ENCODE results near the gene PNPLA8. TPM values are rescaled to one million over a fixed set of nuclear protein-coding genes. Genes with fewer than 3 reads are reported as not detected.

The PNPLA8 gene
- total RNA-seq, 1 experiment from 2014 or later, result 31.3 TPM

- H4K20me1 ChIP-seq (ENCODE audit: insufficient read depth), result no peaks in the 10 kb centered on the region
- no peaks in the 10 kb centered on the region for H3K27me3 ChIP-seq (ENCODE audit: insufficient read depth, low read depth)
- ChIA-PET CTCF (no interaction called here), POLR2A (ENCODE audit: unreplicated experiment) (no interaction called here)
- H3K27ac ChIP-seq, result no peak overlapping the region
- no peak overlapping the region for H2AFZ ChIP-seq
- no peaks in the 10 kb centered on the region for H3K9me2 ChIP-seq (ENCODE audit: insufficient read depth)
- H3K4me3 ChIP-seq, result no peak overlapping the region
- no peaks in the 10 kb centered on the region for H3F3A ChIP-seq (ENCODE audit: insufficient read depth, low read depth)
- no peaks in the 10 kb centered on the region for H3K9me3 ChIP-seq (ENCODE audit: insufficient read depth, low read depth)
- intact Hi-C loops (cut with micrococcal nuclease; ENCODE audit: unreplicated experiment), result no loop called here
- no peaks in the 10 kb centered on the region for H3K4me1 ChIP-seq (replicated peaks; ENCODE audit: insufficient read depth)
- no TSS peak for BruUV-seq (replicated peaks)
- H3K36me3 ChIP-seq (ENCODE audit: low read depth), result no peaks in the 10 kb centered on the region
- H3K4me2 ChIP-seq, result no peak overlapping the region
- TF ChIP-seq EZH2 (IDR thresholded peaks at IDR 0.05; ENCODE audit: low read depth) (no peak), CTCF (conservative IDR thresholded peaks at IDR 0.05) (no peak)
- no peaks in the 10 kb centered on the region for H3K79me2 ChIP-seq (ENCODE audit: low read depth)
- DNase-seq, result no peak
Observed at GRCh38 chr7:108427766-108428165, 98.2 kb downstream of the PNPLA8 start.

- intact Hi-C loops (cut with micrococcal nuclease; ENCODE audit: unreplicated experiment), result no loop called here
- no peak for TF ChIP-seq EZH2 (IDR thresholded peaks at IDR 0.05; ENCODE audit: low read depth)
- TF ChIP-seq CTCF (conservative IDR thresholded peaks at IDR 0.05), result no peak
- ChIA-PET CTCF (no interaction called here), POLR2A (ENCODE audit: unreplicated experiment) (interaction anchor here (0.6 kb wide), 2 partner anchors 78 to 174 kb away, joined by 3 read pairs; no protein-coding TSS in a partner anchor)
- H2AFZ ChIP-seq, result no peak overlapping the region
- no peaks in the 10 kb centered on the region for H4K20me1 ChIP-seq (ENCODE audit: insufficient read depth)
- H3K4me3 ChIP-seq, result no peak overlapping the region
- H3K27ac ChIP-seq, result no peak overlapping the region
- no peaks in the 10 kb centered on the region for H3K4me1 ChIP-seq (replicated peaks; ENCODE audit: insufficient read depth)
- H3K9me2 ChIP-seq (ENCODE audit: insufficient read depth), result no peaks in the 10 kb centered on the region
- H3F3A ChIP-seq (ENCODE audit: insufficient read depth, low read depth), result no peaks in the 10 kb centered on the region
- DNase-seq, result no peak
- no peaks in the 10 kb centered on the region for H3K27me3 ChIP-seq (ENCODE audit: insufficient read depth, low read depth)
- H3K9me3 ChIP-seq (ENCODE audit: insufficient read depth, low read depth), result no peaks in the 10 kb centered on the region
- no peak overlapping the region for H3K4me2 ChIP-seq
- BruUV-seq (replicated peaks), result no TSS peak
- no peaks in the 10 kb centered on the region for H3K79me2 ChIP-seq (ENCODE audit: low read depth)
- H3K36me3 ChIP-seq (ENCODE audit: low read depth), result no peaks in the 10 kb centered on the region
Observed at GRCh38 chr7:108425714-108426275, 100.1 kb downstream of the PNPLA8 start.

- Histone ChIP-seq H4K20me1 (ENCODE audit: insufficient read depth) (no peaks in the 10 kb centered on the region), H2AFZ (no peak overlapping the region), H3F3A (ENCODE audit: insufficient read depth, low read depth) (no peaks in the 10 kb centered on the region), H3K27me3 (ENCODE audit: insufficient read depth, low read depth) (no peaks in the 10 kb centered on the region), H3K4me3 (no peak overlapping the region), H3K4me2 (no peak overlapping the region), H3K4me1 (replicated peaks; ENCODE audit: insufficient read depth) (no peaks in the 10 kb centered on the region), H3K79me2 (ENCODE audit: low read depth) (no peaks in the 10 kb centered on the region), H3K36me3 (ENCODE audit: low read depth) (no peaks in the 10 kb centered on the region), H3K27ac (no peak overlapping the region), H3K9me2 (ENCODE audit: insufficient read depth) (no peaks in the 10 kb centered on the region), H3K9me3 (ENCODE audit: insufficient read depth, low read depth) (no peaks in the 10 kb centered on the region)
- DNase-seq, result no peak
- no TSS peak for BruUV-seq (replicated peaks)
- ChIA-PET POLR2A (ENCODE audit: unreplicated experiment) (no interaction called here), CTCF (no interaction called here)
- TF ChIP-seq CTCF (conservative IDR thresholded peaks at IDR 0.05) (no peak), EZH2 (IDR thresholded peaks at IDR 0.05; ENCODE audit: low read depth) (no peak)
- intact Hi-C loops (cut with micrococcal nuclease; ENCODE audit: unreplicated experiment), result no loop called here
Observed at GRCh38 chr7:108424013-108424412, 101.9 kb downstream of the PNPLA8 start.
